MCF 10A (cell line): ENCODE measurements around the gene PRRT1. TPM values are rescaled to one million over a fixed set of nuclear protein-coding genes. Genes with fewer than 3 reads are reported as not detected.

Experiments used
- BruUV-seq: library from RNA; stranded (reverse); fragments of 400-500 nt; replicated peaks from 2 replicates; lab custom pipeline; 2021; lab: Mats Ljungman, UMichigan
- CTCF ChIA-PET: fragments of 300-600 bp; sonication (Branson Sonifier 250); formaldehyde crosslinking; extraction: SDS; loops from one replicate; lab custom pipeline; 2021; ENCODE audit warnings: antibody characterized with exemption, inconsistent platforms; lab: Yijun Ruan, JAX
- POLR2A ChIA-PET: fragments of 300-600, 350-650 bp; sonication (Branson Sonifier 250); formaldehyde crosslinking; extraction: SDS; loops from one replicate; lab custom pipeline; 2020; ENCODE audit warnings: antibody characterized with exemption, inconsistent platforms; lab: Yijun Ruan, JAX
- DNase-seq: peaks from one replicate; pipeline ENCODE4 v3.0.0-alpha.2; 2018; ENCODE audit not compliant: unreplicated experiment
- H3K27ac Mint-ChIP-seq: one replicate; pipeline ENCODE4 v1.8.0; 2022; ENCODE audit warnings: mild to moderate bottlenecking, low read depth, mixed read lengths; ENCODE audit not compliant: unreplicated experiment
- H3K27me3 Mint-ChIP-seq: one replicate; pipeline ENCODE4 v1.8.0; 2022; ENCODE audit warnings: mixed read lengths; ENCODE audit not compliant: insufficient read depth, unreplicated experiment
- H3K36me3 Mint-ChIP-seq: one replicate; pipeline ENCODE4 v1.8.0; 2022; ENCODE audit warnings: mild to moderate bottlenecking, moderate library complexity, mixed read lengths; ENCODE audit not compliant: insufficient read depth, unreplicated experiment
- H3K4me1 Mint-ChIP-seq: one replicate; pipeline ENCODE4 v1.8.0; 2022; ENCODE audit warnings: mixed read lengths; ENCODE audit not compliant: insufficient read depth, unreplicated experiment
- H3K4me3 Mint-ChIP-seq: one replicate; pipeline ENCODE4 v1.8.0; 2022; ENCODE audit warnings: mild to moderate bottlenecking, moderate library complexity, mixed read lengths; ENCODE audit not compliant: unreplicated experiment
- H3K9me3 Mint-ChIP-seq: one replicate; pipeline ENCODE4 v1.8.0; 2022; ENCODE audit warnings: mixed read lengths; ENCODE audit not compliant: unreplicated experiment
- intact Hi-C: fragments of 100-400 bp; cut with micrococcal nuclease; formaldehyde crosslinking; loops from 2 replicates; pipeline ENCODE4 v1.14.1; 2022
- total RNA-seq: library from RNA; stranded (reverse); gene quantifications from 2 replicates; pipeline ENCODE4 v1.2.3, GENCODE V29; 2022
- TF ChIP-seq, protein P1 (sequence below): fragments of 200-600 bp; IDR thresholded peaks from one replicate; pipeline ENCODE4 v1.8.0; 2022; ENCODE audit warnings: antibody characterized with exemption, mild to moderate bottlenecking; ENCODE audit not compliant: unreplicated experiment

The PRRT1 gene
- total RNA-seq, 1 experiment from 2014 or later: 0.19 TPM

- TF ChIP-seq, protein P1, sequence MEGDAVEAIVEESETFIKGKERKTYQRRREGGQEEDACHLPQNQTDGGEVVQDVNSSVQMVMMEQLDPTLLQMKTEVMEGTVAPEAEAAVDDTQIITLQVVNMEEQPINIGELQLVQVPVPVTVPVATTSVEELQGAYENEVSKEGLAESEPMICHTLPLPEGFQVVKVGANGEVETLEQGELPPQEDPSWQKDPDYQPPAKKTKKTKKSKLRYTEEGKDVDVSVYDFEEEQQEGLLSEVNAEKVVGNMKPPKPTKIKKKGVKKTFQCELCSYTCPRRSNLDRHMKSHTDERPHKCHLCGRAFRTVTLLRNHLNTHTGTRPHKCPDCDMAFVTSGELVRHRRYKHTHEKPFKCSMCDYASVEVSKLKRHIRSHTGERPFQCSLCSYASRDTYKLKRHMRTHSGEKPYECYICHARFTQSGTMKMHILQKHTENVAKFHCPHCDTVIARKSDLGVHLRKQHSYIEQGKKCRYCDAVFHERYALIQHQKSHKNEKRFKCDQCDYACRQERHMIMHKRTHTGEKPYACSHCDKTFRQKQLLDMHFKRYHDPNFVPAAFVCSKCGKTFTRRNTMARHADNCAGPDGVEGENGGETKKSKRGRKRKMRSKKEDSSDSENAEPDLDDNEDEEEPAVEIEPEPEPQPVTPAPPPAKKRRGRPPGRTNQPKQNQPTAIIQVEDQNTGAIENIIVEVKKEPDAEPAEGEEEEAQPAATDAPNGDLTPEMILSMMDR: no peak
- intact Hi-C loops: no loop called here
- Mint-ChIP-seq H3K4me3 (no peak overlapping the region), H3K9me3 (no peaks in the 10 kb centered on the region), H3K27me3 (no peaks in the 10 kb centered on the region), H3K36me3 (no peaks in the 10 kb centered on the region), H3K4me1 (peaks cover 15% of the 10 kb centered on the region), H3K27ac (no peak overlapping the region)
- BruUV-seq: no TSS peak
- DNase-seq: no peak
- ChIA-PET CTCF (interaction anchor here (2.2 kb wide), 1 partner anchor 30 kb away, joined by 6 read pairs; no protein-coding TSS in a partner anchor), POLR2A (interaction anchor here (0.6 to 0.7 kb wide), 3 partner anchors 38 to 532 kb away, joined by 3 to 4 read pairs (median 3); partner anchors contain the start of gene NEU1)
These were observed 3.2 kb downstream of the PRRT1 start for GRCh38 chr6:32148289-32149091.

GRCh38 chr6:32147401-32148132, 4.2 kb downstream of the PRRT1 start:
- Mint-ChIP-seq H3K27ac (no peak overlapping the region), H3K9me3 (no peaks in the 10 kb centered on the region), H3K27me3 (no peaks in the 10 kb centered on the region), H3K36me3 (no peaks in the 10 kb centered on the region), H3K4me3 (no peak overlapping the region), H3K4me1 (peaks cover 15% of the 10 kb centered on the region)
- DNase-seq: no peak
- POLR2A ChIA-PET: interaction anchor here (0.6 to 0.7 kb wide), 3 partner anchors 37 to 531 kb away, joined by 3 to 4 read pairs (median 3); partner anchors contain the start of gene NEU1
- TF ChIP-seq, protein P1: no peak
- intact Hi-C loops: no loop called here
- CTCF ChIA-PET: interaction anchor here (2.2 kb wide), 1 partner anchor 29 kb away, joined by 6 read pairs; no protein-coding TSS in a partner anchor
- BruUV-seq: no TSS peak

DNA sequence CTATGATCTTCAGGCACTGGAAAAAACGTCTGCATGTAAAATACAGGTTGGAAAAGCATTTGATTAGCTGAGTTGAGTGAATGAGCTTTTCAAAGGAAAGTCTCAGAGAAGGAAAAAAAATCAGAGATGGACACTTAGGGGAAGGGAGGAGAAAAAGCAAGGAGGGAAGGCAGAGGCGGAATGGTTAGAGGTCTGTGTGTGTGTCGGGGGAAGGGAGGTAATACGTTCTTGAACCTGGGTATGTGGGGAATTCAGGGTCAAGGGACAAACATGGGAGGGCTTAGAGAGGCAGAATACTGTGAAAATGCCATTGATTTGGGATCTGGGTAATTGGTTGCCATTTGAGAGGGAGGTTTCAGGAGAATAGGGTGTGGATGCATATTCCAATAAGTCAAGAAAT, 5.1 kb downstream of the PRRT1 start:
- H3K27me3 Mint-ChIP-seq: no peaks in the 10 kb centered on the region
- DNase-seq: no peak
- POLR2A ChIA-PET: interaction anchor here (0.6 to 1.7 kb wide), 5 partner anchors 16 to 196 kb away, joined by 3 to 10 read pairs (median 3); partner anchors contain the start of gene FKBPL
- no peaks in the 10 kb centered on the region for H3K36me3 Mint-ChIP-seq
- no TSS peak for BruUV-seq
- H3K4me1 Mint-ChIP-seq: peaks cover 15% of the 10 kb centered on the region
- no peak overlapping the region for H3K4me3 Mint-ChIP-seq
- TF ChIP-seq, protein P1: no peak
- CTCF ChIA-PET: interaction anchor here (0.6 to 2.2 kb wide), 2 partner anchors 28 to 100 kb away, joined by 3 to 6 read pairs; no protein-coding TSS in a partner anchor
- no peak overlapping the region for H3K27ac Mint-ChIP-seq
- H3K9me3 Mint-ChIP-seq: no peaks in the 10 kb centered on the region
- intact Hi-C loops: no loop called here
